OCI-LY1 (cell line): ENCODE results near the gene RAPGEF5.

Source experiments
- CTCF ChIP-seq: fragments of 200-600 bp; sonication (generic), shearing (Covaris generic); IDR thresholded peaks from 2 replicates; pipeline ENCODE4 v1.5.1; 2017; ENCODE audit warnings: mild to moderate bottlenecking, antibody characterized with exemption, low read length, moderate library complexity, mixed read lengths
- EZH2 ChIP-seq: fragments of 200-600 bp; sonication (generic), shearing (Covaris generic); IDR thresholded peaks from 2 replicates; pipeline ENCODE4 v1.8.0; 2017; ENCODE audit warnings: borderline replicate concordance, mixed run types, mild to moderate bottlenecking, antibody characterized with exemption, low read length, moderate library complexity, mixed read lengths

GRCh38 chr7:22326181-22326580, 30.8 kb downstream of the RAPGEF5 start:
- TF ChIP-seq CTCF, result no peak
- TF ChIP-seq EZH2, result no peak
